Caco-2 (cell line): Measurements from ENCODE around the gene ST6GAL1. TPM values are rescaled to one million over a fixed set of nuclear protein-coding genes. Genes with fewer than 3 reads are reported as not detected.

Experiments
- BruUV-seq: library from RNA; stranded (reverse); fragments of 400-500 nt; replicated peaks from 2 replicates; lab custom pipeline; 2021; lab: Mats Ljungman, UMichigan
- CTCF ChIA-PET: fragments of 300-600 bp; sonication (Branson Sonifier 250); formaldehyde crosslinking; loops from one replicate; lab custom pipeline; 2022; ENCODE audit warnings: antibody characterized with exemption; lab: Charles Lee
- POLR2A ChIA-PET: fragments of 300-600 bp; sonication (Branson Sonifier 250); formaldehyde crosslinking; loops from one replicate; lab custom pipeline; 2022; ENCODE audit warnings: antibody characterized with exemption; lab: Charles Lee
- DNase-seq, 2 experiments: peaks; one replicate each; pipeline versions ENCODE4 v3.0.0 to v3.0.0-alpha.2; 2020 to 2022
- H3K27me3 ChIP-seq: replicated peaks from 2 replicates; pipeline ENCODE4 v1.6.0; 2011; ENCODE audit warnings: low read length; ENCODE audit not compliant: control insufficient read depth, insufficient read depth
- H3K36me3 ChIP-seq: 2 replicates; pipeline ENCODE4 v1.5.1; 2011; ENCODE audit warnings: low read length; ENCODE audit not compliant: control insufficient read depth, insufficient read depth
- H3K4me1 ChIP-seq: fragments of 250-450 bp; sonication (Bioruptor Pico); 2 replicates; pipeline ENCODE4 v1.5.1; 2020; ENCODE audit warnings: mild to moderate bottlenecking
- H3K4me3 ChIP-seq: 2 replicates; pipeline ENCODE4 v1.5.1; 2011; ENCODE audit warnings: low read depth, mild to moderate bottlenecking, control low read depth, low read length
- H3K9me3 ChIP-seq: fragments of 250-450 bp; sonication (Bioruptor Pico); 2 replicates; pipeline ENCODE4 v1.5.1; 2020; ENCODE audit warnings: mild to moderate bottlenecking, moderate library complexity
- H3K27ac Mint-ChIP-seq: one replicate; pipeline ENCODE4 v1.8.0; 2022; ENCODE audit warnings: mixed read lengths; ENCODE audit not compliant: unreplicated experiment
- H3K27me3 Mint-ChIP-seq: one replicate; pipeline ENCODE4 v1.8.0; 2022; ENCODE audit warnings: mixed read lengths; ENCODE audit not compliant: insufficient read depth, unreplicated experiment
- H3K36me3 Mint-ChIP-seq: one replicate; pipeline ENCODE4 v1.8.0; 2022; ENCODE audit warnings: mild to moderate bottlenecking, mixed read lengths; ENCODE audit not compliant: insufficient read depth, unreplicated experiment
- H3K4me1 Mint-ChIP-seq: one replicate; pipeline ENCODE4 v1.8.0; 2022; ENCODE audit warnings: low read depth, mixed read lengths; ENCODE audit not compliant: unreplicated experiment
- H3K4me3 Mint-ChIP-seq: one replicate; pipeline ENCODE4 v1.8.0; 2022; ENCODE audit warnings: mild to moderate bottlenecking, moderate library complexity, mixed read lengths; ENCODE audit not compliant: unreplicated experiment
- H3K9me3 Mint-ChIP-seq: one replicate; pipeline ENCODE4 v1.8.0; 2022; ENCODE audit warnings: mixed read lengths; ENCODE audit not compliant: unreplicated experiment
- CTCF ChIP-seq, 2 experiments: fragments of 200-600 bp in 1 of 2; IDR thresholded peaks; 1 replicate in 1 of 2; 2 replicates in 1 of 2; pipeline versions ENCODE4 v1.5.1 to v1.8.0; 2011 to 2022; ENCODE audit warnings: antibody characterized with exemption in 1 of 2, control low read depth in 1 of 2, inconsistent platforms in 1 of 2, low read depth in 1 of 2, low read length in 1 of 2, mild to moderate bottlenecking in 1 of 2, moderate library complexity in 1 of 2; ENCODE audit not compliant: insufficient read depth in 1 of 2, severe bottlenecking in 1 of 2, unreplicated experiment in 1 of 2
- intact Hi-C: fragments of 100-400 bp; cut with micrococcal nuclease; formaldehyde crosslinking; loops from one replicate; pipeline ENCODE4 v1.10.0; 2022; ENCODE audit not compliant: unreplicated experiment
- total RNA-seq: library from RNA; stranded (reverse); gene quantifications from 2 replicates; pipeline ENCODE4 v1.2.3, GENCODE V29; 2022

ST6GAL1 gene
- total RNA-seq, 1 experiment from 2014 or later: 34.6 TPM

- no TSS peak for BruUV-seq
- no peak for TF ChIP-seq CTCF (IDR thresholded peaks at IDR 0.05; ENCODE audit: insufficient read depth in 1 of 2, low read depth in 1 of 2, low read length in 1 of 2, severe bottlenecking in 1 of 2, unreplicated experiment in 1 of 2)
- intact Hi-C loops: no loop called here
- H3K36me3 ChIP-seq: no peaks in the 10 kb centered on the region
- Mint-ChIP-seq H3K27me3 (no peaks in the 10 kb centered on the region), H3K36me3 (no peaks in the 10 kb centered on the region), H3K4me3 (no peak overlapping the region), H3K4me1 (peaks cover 7% of the 10 kb centered on the region), H3K9me3 (no peaks in the 10 kb centered on the region), H3K27ac (no peak overlapping the region)
- H3K4me3 ChIP-seq: no peak overlapping the region
- H3K4me1 ChIP-seq: no peaks in the 10 kb centered on the region
- no peaks in the 10 kb centered on the region for H3K9me3 ChIP-seq
- no peaks in the 10 kb centered on the region; the same call in 1 of the 2 replicates for H3K27me3 ChIP-seq
- ChIA-PET CTCF (no interaction called here), POLR2A (no interaction called here)
- DNase-seq: no peak
Measured at GRCh38 chr3:187107989-187108388, 177.7 kb downstream of the ST6GAL1 start.

- H3K4me1 ChIP-seq: no peaks in the 10 kb centered on the region
- no peak for DNase-seq
- ChIA-PET POLR2A (no interaction called here), CTCF (no interaction called here)
- H3K27me3 ChIP-seq: no peaks in the 10 kb centered on the region; the same call in 1 of the 2 replicates
- TF ChIP-seq CTCF (IDR thresholded peaks at IDR 0.05; ENCODE audit: insufficient read depth in 1 of 2, low read depth in 1 of 2, low read length in 1 of 2, severe bottlenecking in 1 of 2, unreplicated experiment in 1 of 2): no peak
- Mint-ChIP-seq H3K9me3 (no peaks in the 10 kb centered on the region), H3K4me3 (no peak overlapping the region), H3K36me3 (no peaks in the 10 kb centered on the region), H3K27me3 (no peaks in the 10 kb centered on the region), H3K4me1 (peaks cover 7% of the 10 kb centered on the region), H3K27ac (no peak overlapping the region)
- no peak overlapping the region for H3K4me3 ChIP-seq
- no peaks in the 10 kb centered on the region for H3K36me3 ChIP-seq
- intact Hi-C loops: no loop called here
- BruUV-seq: no TSS peak
- H3K9me3 ChIP-seq: no peaks in the 10 kb centered on the region
Measured at GRCh38 chr3:187110156-187110555, 179.8 kb downstream of the ST6GAL1 start.

- no peak for DNase-seq
- no peaks in the 10 kb centered on the region for H3K9me3 Mint-ChIP-seq
- H3K36me3 Mint-ChIP-seq: no peaks in the 10 kb centered on the region
- no peak overlapping the region for H3K27ac Mint-ChIP-seq
- ChIA-PET CTCF (interaction anchor here (0.9 to 2.3 kb wide), 8 partner anchors 26 to 286 kb away, joined by 3 to 26 read pairs (median 6); partner anchors contain the start of gene RPL39L), POLR2A (no interaction called here)
- no TSS peak for BruUV-seq
- TF ChIP-seq CTCF (IDR thresholded peaks at IDR 0.05; ENCODE audit: insufficient read depth in 1 of 2, low read depth in 1 of 2, low read length in 1 of 2, severe bottlenecking in 1 of 2, unreplicated experiment in 1 of 2): peak; percentile 41 to 63
- Histone ChIP-seq H3K4me3 (no peak overlapping the region), H3K4me1 (no peaks in the 10 kb centered on the region), H3K36me3 (no peaks in the 10 kb centered on the region), H3K27me3 (no peaks in the 10 kb centered on the region), H3K9me3 (no peaks in the 10 kb centered on the region)
- H3K4me1 Mint-ChIP-seq: peaks cover 7% of the 10 kb centered on the region
- intact Hi-C loops: loop anchor here (1.0 kb wide), 3 partner anchors 26 to 264 kb away; partner anchors contain the start of gene RPL39L
- peaks cover 2% of the 10 kb centered on the region for H3K27me3 Mint-ChIP-seq
- H3K4me3 Mint-ChIP-seq: no peak overlapping the region
Measured at GRCh38 chr3:187112934-187113793, 182.8 kb downstream of the ST6GAL1 start.
